Cardiac septum (tissue), 1 donor: ENCODE measurements around the gene NIF3L1. TPM values are rescaled to one million over a fixed set of nuclear protein-coding genes. Genes with fewer than 3 reads are reported as not detected.
A peak's percentile ranks its signal among the peaks of the same experiment; 100 is the strongest.
"Not testable (repeated sequence)": the region's sequence is repeated elsewhere in the genome, so short reads cannot be mapped to it uniquely, and the experiment has no call there.

ENCODE experiments used
- DNase-seq: peaks from one replicate; pipeline ENCODE4 v3.0.0-alpha.2; 2020; ENCODE audit warnings: low spot score
- intact Hi-C: fragments of 100-400 bp; cut with DNase I; formaldehyde crosslinking; loops from one replicate; pipeline ENCODE4 v1.14.0; 2022
- total RNA-seq: library from RNA; stranded (reverse); fragmentation: NEBNext Ultra II Directional; extraction: Animal tissue kit (Norgen Biotek cat#: 25700); gene quantifications from one replicate; pipeline ENCODE4 v1.2.1, GENCODE V29; 2021
- donor health status: DM: no; HTN: no; CAD: no.

NIF3L1 gene
- total RNA-seq, 1 donor from 2014 or later = 19.1 TPM

DNA sequence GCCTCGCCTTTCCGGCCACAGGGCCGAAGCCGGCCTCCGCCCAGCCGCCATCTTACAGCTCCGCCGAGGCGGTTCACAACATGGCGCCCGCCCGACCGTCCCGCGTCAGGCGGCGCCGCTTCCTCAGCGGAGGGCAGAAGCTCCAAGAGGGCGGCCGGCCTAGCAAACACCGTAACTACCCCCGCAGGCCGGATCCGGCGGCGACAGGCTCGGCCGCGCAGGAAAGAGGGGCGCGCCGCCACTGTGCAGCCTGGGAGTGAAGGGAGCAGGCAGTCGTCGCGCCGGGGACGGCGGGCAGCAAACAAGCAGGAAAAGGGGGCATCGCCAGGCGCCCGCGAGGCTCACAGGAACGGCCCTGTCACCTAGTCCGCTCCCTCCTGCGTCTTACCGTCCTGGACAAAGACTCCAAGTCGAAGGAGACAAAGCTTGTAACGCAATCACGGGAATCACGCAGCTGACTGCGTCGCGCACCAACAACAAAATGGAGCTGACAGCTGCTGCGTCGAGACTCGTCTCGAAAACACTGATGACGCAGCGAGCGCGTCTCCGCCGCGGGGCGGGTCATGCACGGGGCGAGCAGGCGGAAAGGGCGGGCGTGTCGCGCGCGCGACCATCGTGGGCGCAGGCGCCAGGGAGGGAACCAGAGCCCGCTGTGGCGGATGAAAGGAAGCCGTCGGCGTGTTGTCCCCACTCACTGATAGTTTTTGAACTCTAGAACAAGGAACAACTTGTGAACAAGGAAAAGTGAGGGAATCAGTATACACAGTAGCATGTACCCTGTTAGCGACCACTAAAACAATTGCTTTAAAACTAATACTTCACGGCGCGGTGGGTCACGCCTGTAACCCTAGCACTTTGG, 24.8 kb upstream of the NIF3L1 start, which contains the start of gene CLK1:
CLK1 (minus strand) TSS at position 483 of the 859 bp plus-strand sequence. CDS start 2,796 bp downstream, outside the sequence.
- peak; percentile 99 for DNase-seq
- intact Hi-C loops = loop anchor here (1.0 to 5.0 kb wide), 4 partner anchors 24 to 254 kb away; partner anchors contain the start of genes BZW1, NIF3L1 and PPIL3

DNA sequence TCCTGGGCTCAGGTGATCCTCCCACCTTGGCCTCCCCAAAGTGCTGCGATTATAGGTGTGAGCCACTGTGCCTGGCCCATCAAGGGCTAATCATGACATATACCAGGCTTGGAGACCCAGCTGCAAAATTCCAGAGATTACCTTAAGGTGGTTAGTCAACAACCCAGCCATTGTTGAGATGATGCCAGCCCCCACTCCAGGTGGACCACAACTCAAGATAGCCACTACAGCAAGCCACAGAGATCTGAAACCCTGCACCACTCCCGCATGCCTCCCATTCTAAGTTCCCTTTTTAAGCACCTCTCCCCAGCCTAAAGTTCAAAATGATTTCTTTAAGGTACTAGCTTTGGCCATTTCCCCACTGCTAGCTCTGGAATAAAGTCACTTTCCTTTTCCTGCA, 20.2 kb upstream of the NIF3L1 start:
- intact Hi-C loops = no loop called here
- DNase-seq = no peak

DNA sequence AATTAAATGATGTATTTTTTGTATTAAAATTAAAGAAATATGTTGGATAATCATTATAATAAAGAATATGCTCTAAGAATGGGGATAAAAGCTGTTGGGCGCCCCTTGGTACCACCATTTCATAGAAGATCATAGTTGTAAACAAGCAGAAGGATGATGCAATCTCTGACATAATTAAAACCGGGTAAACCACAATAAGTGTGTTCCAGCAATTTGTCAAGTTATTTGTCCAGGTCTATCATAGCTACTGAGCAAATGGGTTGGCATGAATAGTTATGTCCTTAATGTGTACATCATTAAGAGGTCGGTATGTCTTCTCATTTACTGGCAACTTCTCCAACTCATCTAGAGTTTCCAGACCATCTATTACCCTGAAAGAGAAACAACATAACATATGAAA, 18.0 kb upstream of the NIF3L1 start:
- intact Hi-C loops = no loop called here
- no peak for DNase-seq

DNA sequence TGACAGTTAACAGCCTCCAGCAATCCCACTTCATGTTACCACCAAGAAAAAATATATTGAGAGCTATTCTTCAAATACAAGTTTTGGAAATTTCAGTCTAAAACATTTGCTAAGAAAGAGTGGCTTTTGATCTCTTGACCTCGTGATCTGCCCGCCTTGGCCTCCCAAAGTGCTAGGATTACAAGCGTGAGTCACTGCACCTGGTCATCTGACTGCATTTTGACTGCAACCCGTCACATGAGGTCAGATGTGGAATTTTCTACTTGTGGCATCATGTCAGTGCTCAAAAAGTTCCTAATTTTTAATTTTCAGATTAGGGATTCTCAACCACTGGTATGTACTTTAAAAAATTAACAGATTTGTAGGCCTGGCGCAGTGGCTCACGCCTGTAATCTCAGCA, 15.6 kb upstream of the NIF3L1 start:
- intact Hi-C loops = no loop called here
- no peak for DNase-seq

DNA sequence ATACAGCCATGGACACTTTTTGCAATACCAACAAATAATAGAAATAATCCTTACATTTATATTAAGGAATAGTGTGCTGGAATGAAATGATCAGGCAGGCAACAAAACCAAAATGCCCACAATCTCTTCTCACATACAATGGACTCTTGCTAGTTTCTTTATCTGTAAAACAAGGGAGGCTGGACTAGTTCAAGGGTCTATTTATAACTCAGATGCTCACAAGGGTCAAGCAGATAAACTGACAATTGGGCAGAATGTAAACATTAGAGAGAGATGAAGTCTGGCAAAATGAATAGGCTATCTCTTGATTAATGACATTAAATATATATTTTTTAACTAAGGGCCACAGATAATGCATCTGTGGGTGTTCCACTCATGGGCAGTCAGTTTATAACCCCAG, 11.7 kb upstream of the NIF3L1 start:
- DNase-seq = no peak
- intact Hi-C loops = no loop called here

DNA sequence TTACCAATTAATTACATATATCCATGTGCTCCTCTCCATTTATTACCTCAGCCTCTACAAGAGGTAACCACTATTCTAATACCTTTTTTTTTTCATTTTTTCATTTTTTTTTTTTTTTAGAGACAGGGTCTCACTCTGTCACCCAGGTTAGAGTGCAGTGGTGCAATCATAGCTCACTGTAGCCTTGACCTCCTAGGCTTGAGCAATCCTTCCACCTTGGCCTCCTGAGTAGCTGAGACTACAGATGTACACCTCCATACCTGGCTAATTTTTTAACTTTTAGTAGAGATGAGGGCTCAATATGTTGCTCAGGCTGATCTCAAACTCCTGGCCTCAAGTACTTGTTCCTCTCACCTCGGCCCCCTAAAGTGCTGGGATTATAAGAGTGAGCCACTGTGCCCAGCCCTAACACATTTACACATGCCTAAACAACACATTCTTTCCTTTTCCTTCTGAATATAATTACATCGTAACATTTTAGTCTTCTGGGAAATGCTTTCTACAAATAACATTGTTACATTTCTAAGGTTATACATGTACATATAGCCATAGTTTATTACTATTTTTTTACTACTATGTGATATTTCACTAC, 10.8 kb upstream of the NIF3L1 start:
- intact Hi-C loops = no loop called here
- no peak for DNase-seq

DNA sequence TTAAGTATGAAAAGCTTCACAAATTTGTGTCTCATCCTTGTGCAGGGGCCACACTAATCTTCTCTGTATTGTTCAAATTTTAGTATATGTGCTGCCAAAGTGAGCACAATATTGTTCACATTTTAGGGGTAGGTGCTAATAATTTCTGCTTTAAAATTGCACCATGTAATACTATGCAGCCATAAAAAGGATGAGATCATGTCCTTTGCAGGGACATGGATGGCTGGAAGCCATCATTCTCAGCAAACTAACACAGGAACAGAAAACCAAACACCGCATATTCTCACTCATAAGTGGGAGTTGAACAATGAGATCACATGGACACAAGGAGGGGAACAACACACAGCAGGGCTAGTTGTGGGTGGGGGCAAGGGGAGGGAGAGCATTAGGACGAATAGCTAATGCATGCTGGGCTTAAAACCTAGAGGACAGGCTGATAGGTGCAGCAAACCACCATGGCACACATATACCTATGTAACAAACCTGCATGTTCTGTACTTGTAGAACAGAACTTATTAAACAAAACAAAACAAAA, 7.4 kb upstream of the NIF3L1 start:
- DNase-seq, intact Hi-C loops: not testable (repeated sequence)

DNA sequence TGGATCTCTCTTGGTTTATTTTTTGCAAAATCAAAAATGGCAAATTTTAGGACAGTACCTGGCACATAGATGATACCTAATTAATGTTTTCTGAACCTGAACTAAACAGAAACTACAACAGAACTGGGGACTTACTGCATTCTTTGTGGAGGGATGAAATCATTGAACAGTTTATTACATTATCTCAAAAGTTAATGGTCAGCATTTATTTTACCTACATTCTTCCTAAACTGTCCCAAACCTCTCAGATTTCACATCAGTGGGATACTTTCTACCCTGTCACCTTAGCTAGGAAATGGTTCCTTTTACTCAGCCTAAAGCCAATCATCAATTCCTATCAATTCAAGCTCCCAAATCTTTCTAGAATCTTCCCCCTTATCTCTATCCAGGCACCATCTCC, 10.3 kb downstream of the NIF3L1 start:
- no peak for DNase-seq
- intact Hi-C loops = no loop called here

DNA sequence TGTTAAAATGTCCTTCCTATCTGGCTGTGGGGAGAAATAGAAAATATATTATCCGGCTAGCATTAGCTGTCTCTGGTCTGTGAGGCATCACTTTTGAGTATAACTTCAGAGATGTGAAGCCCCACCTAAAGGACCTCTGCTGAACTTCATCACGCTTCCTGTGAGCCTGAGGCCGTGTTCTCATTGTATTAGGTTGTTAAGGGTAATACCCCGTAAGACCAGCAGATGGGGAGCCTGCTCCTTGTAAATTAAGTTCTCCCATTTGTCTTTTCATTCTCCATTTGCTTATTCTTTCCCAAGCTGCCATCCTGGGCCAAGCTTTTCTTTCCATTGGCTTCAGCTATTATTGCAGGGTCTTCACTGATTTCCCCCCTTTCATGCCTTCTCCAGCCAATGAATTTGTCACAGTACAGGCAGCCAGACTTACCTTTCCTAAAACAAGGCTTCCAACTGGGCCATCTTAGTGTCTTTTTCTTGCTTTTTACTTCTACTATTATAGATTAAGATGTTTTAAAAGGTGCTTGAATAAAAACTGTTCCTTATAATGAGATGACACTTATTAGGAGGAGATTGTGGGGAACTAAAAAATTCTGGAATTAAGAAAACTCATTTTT, 12.4 kb downstream of the NIF3L1 start:
- no peak for DNase-seq
- intact Hi-C loops = loop anchor here (5.0 kb wide), 1 partner anchor 276 kb away; no protein-coding TSS in a partner anchor

DNA sequence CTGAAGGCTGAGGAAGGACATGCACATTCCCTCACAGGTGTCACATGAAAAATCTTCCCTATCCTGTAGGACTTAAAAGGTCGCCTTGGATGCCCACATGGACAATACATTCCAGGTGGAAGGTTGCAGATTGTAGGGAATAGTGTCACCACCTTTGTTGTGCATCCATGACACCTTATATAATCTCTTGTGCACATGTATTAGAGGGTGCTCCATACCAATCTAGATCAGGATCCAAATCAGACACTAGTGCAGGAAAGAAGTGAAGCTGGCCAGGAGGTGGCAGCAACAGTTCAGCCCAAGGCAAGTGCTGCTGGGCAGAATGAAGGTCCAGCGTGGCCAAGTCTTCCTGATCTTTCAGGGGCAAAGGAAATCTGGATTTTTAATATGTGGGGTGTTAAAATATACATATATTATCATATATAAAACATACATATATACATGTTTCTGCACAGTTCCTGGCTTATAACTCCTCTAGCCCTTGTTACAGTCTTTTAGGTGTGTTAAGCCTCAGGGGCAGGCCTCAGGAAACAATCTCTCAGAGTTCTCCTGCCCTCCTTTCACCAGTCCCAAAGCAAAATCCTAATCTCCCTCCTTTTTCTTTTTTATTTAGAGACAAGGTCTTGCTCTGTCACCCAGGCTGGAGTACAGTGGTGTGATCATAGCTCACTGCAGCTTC, 16.6 kb downstream of the NIF3L1 start:
- intact Hi-C loops = loop anchor here (1.0 kb wide), 1 partner anchor 166 kb away; the partner anchor contains the start of gene HYCC2
- DNase-seq = peak; percentile 86

DNA sequence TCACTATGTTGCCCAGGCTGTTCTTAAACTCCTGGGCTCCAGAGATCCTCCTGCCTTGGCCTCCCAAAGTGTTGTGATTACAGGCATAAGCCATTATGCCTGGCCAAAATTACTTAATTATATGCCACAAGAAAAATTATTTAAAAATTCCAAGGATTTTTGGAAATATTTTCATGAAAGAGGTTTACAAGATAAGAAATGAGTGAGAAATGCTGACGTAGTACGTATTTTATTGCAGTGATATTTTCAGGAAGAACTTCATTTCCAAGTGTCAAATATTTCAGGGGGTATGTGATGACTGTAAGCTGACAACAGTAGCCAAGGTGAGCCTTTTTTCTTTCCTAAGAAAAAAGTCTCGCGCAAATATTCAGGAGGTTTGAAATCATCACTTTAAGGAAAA, 20.8 kb downstream of the NIF3L1 start:
- no peak for DNase-seq
- intact Hi-C loops = no loop called here

DNA sequence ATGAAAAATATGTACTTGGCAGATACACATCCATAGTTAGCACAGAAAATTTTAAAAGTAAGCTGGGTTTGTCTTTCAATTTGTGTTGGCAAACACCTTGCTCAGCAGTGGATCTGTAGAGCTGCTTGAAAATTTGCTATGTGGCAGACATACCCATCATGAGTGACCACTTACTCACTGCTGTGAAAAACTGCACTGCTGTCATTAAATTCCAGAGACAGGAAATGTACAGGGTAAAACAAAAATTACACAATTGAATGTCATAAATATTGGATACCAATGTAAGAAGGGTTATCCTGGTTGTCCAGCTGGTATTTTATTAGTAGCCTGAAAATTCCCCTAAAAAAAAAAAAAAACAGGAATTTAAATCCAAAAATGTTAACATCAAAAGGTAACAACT, 24.5 kb downstream of the NIF3L1 start:
- intact Hi-C loops = no loop called here
- no peak for DNase-seq

DNA sequence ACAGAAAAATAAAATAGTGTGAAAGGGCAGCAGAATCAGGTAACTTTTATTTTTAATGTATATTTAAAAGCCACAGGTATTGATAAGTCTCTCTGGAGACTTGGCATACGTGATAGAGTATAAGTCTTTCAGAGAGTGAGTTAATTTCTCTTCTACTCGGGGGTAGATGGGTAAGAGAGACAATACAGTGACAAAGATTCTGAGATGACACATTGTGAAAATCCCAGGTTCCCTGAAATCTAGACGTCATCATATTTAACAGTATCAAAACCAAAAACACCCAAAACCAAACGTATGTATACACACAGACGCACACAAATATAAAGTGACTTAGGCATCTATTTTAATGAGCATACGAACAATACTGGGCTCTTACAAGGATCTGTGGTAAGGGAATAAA, 33.3 kb downstream of the NIF3L1 start:
- no peak for DNase-seq
- intact Hi-C loops = no loop called here

DNA sequence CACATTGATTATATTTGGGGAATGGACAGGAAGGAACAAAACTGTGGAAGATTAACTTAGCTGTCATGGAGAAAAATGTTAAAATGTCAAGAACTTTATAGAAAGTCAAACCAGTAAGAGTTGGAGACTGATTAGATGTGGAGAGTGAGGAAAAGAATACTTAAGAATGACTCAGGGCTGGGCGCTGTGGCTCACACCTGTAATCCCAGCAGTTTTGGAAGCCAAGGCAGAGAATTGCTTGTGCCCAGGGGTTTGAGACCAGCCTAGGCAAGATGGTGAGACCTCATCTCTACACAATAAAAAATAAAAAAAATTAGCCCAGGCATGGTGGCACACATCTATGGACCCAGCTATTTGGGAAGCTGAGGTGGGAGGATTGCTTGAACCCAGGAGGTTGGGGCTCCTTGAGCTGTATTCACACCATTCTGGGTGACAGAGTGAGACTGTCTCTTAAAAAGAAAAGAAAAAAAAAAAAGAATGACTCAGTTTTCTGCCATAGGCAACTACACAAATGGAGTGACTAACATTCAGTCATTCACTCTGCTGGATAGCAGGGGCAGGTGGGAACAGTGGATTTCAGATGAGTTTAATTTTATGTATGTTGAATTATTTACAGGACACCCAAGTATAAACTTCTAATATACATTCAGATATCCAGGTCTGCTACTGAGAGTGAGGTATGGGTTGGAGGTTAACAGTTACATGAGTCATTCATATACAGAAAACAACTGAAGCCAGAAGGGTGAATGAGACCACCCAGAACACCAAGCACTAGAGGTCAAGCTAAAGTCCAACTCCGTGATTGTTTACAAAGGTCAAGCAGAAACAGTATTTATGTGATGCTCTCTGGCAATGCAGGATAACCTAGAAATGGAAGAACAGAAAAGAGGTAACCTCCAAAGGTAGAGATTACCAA, 40.4 kb downstream of the NIF3L1 start:
- intact Hi-C loops = no loop called here
- DNase-seq = no peak

DNA sequence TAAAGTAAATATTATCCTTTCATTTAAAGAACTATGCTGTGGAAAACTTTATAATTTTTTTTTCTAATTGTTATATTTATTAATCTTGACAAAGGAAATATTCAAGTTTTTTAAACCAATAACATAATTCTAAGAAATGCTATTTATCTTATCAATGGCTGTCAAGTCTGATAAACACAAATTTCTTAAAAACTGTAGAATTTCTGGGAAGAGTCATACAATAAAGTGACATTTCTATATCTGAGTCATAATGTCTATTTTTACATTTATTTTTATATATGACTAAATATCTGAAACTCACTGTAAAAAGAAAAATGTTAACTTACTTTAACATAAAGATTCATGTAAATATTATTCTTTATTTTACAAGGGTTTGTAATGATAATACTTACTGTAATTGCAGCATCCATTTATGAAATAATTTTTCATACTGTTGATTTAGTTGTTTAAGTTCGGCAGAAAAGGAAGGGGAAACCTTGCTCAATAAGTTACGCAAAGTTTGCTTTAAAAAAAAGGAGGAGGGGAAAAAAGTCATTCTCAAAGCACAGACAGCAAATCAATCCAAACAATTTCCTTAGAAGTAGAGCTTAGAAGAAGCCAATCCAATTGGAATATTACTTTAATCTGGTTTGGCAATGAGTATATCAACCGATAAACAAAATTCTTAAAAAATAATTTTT, 41.9 kb downstream of the NIF3L1 start:
- DNase-seq = no peak
- intact Hi-C loops = no loop called here

DNA sequence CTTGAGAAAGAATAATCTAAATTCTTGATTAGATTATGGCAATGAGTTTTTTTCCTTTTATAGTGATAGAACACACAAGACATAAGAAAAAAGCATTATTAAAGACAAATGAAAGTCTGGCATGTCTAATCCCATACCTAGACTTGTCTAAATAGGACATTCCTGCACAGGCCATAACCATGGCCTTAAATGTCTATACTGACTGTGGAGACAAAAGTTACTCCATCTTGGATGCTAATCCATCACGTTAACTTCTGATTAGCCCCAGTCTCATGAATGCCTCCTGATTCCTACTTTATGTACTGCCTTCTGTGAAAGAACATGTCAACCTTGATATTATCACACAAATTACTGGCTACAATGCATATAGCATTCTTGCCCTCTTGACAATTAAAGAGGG, 50.7 kb downstream of the NIF3L1 start:
- DNase-seq = no peak
- intact Hi-C loops = no loop called here

DNA sequence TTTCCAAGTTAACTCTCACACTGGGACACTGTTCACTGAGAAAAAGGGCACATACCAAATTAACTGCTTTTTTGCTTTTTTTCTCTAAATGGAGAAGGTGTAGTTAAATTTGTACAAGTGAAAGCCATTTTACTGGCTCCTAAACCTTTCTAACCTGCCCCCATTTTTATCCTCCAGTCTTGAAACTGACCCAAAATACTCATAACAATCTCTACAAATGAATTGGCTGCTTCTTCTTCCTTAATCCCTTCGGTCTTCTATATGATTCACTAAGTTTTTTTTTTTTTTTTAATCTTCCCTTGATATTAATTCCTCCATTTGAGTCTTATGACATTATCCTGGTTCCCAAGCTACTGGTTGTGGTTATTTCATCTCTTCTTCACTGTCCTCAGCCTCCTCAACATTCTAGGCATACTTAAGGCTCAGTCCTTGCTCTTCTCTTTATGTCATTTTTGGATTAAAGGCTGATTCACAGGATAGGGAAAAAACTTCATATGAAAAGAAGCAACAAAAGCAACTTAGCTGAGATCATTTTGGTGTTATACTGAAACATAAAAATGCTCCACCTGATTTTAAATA, 54.4 kb downstream of the NIF3L1 start:
- intact Hi-C loops = no loop called here
- DNase-seq = no peak
